ENCODE data around the gene TRAF3.
"Not testable (repeated sequence)": the region's sequence is repeated elsewhere in the genome, so short reads cannot be mapped to it uniquely, and the experiment has no call there.

The TRAF3 gene

DNA sequence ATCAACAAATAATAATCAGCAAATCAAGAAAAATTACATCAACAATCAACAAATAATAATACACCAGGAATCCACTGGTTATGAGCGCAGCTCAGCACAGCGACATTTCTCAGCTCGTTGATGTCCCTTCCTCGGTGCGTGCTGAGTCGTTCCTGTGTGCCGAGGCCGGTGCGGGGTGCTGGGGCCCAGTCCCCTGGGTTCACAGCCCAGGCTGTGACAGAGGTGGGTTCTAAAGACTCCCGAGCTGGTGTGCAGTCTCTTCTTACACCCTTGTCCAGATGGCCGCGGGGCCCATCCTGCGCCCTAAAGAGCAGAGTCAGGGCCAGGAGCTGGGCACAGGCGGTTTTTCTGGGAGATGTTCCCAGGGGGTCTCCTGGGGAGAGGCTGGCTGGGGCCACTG is 26.9 kb upstream of the TRAF3 start:
- in situ Hi-C loops (cut with HindIII; ENCODE audit: low sequenced_read_pairs) = no loop called here

DNA sequence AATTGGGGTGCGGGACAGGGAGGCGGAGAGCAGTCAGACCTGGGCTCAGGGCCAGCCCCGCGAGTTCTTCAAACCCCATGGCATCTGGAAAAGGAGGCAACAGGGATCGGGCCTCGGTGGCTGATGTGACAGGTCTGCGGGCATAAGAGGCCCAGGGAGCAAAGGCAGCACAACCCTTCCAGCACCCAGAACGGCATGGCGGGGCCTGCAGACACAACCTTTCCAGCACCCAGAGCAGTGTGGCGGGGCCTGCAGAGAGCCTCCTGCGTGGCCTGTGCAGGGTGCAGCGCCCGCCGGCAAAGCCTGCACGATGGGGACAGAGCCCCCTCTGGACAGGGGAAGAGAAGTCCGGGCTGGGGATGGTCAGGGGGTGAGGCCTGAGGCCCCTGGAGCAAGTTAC is 26.2 kb upstream of the TRAF3 start:
- in situ Hi-C loops (cut with HindIII; ENCODE audit: low sequenced_read_pairs) = no loop called here

GRCh38 chr14:102752239-102752847 is 24.9 kb upstream of the TRAF3 start:
- in situ Hi-C loops (cut with HindIII; ENCODE audit: low sequenced_read_pairs) = no loop called here

GRCh38 chr14:102754370-102755262 is 22.6 kb upstream of the TRAF3 start:
- in situ Hi-C loops (cut with HindIII; ENCODE audit: low sequenced_read_pairs) = no loop called here

GRCh38 chr14:102757646-102758045 is 19.6 kb upstream of the TRAF3 start:
- in situ Hi-C loops (cut with HindIII; ENCODE audit: low sequenced_read_pairs) = no loop called here

DNA sequence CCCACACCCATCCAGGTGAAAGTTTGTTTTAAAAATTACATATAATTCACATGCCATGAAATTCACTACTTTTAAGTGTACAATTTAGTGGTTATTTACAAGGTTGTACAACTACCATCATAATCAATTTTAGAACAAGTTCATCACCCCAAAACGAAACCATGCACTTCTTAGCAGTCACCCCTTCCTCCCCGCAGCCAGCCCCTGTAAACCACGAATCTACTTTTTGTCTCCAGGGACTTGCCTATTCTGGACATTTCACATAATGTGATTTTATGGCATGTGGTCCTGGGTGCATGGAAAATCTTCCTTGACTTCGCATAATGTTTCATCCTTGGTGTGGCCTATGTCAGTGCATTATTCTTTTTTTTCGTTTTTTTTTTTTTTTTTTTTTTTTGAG is 19.2 kb upstream of the TRAF3 start:
- in situ Hi-C loops (cut with HindIII; ENCODE audit: low sequenced_read_pairs) = no loop called here

GRCh38 chr14:102759456-102760187 is 17.6 kb upstream of the TRAF3 start:
- in situ Hi-C loops (cut with HindIII; ENCODE audit: low sequenced_read_pairs) = no loop called here

GRCh38 chr14:102760496-102761193 is 16.6 kb upstream of the TRAF3 start:
- in situ Hi-C loops (cut with HindIII; ENCODE audit: low sequenced_read_pairs) = no loop called here

DNA sequence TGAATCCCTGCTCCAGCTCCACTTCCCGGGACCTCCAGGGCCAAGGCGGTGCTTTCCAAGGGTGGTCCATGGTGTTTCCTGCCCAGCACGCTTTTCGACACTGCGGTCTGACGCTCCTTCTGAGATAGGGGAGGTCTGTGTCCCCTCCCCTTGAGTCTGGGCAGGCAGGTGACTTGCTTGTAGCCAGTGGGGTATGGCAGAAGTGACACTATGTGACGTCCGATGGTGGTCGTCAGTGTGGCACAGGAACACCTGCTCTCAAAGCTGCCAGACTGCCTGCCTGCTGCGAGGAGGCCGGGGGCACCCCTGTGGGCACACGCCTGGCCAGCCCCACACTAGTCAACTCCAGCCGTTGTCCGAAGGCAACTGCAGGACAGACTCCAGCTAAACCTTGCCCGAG is 16.0 kb upstream of the TRAF3 start:
- in situ Hi-C loops (cut with HindIII; ENCODE audit: low sequenced_read_pairs) = no loop called here

DNA sequence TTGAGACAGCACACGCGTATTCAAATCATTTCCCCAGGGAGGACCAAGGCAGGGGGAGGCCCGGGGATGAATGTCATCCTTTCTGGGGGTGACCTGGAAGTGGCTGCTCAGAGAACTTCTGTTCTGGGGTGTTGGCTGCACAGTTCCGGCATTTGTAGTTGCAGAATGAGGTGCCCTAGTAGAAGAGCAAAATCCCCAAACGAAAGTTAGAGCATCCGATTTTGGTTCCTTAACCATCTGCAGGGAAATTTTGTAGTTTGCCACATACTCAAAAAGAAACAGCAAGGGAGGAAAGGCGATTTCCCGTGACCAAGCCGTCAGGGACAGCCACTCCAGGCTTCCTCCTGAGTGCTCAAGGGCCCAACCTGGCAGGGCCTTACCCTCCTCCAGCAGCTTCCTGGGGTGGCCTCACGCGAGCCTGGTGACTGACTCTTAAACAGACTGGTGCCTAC is 13.0 kb upstream of the TRAF3 start:
- in situ Hi-C loops (cut with HindIII; ENCODE audit: low sequenced_read_pairs) = no loop called here

DNA sequence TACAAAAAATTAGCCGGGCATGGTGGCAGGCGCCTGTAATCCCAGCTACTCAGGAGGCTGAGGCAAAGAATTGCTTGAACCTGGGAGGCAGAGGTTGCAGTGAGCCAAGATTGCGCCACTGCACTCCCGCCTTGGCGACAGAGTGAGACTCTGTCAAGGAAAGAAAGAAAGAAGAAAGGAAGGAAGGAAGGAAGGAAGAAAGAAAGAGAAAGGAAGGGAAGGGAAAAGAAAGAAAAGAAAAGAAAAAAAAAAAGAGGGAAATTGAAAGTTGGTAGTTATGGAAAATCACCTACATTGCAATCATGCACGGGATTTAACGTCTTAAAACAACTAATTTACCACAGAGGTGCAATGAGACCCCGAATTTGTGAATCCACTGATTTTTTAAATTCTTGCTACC is 11.5 kb upstream of the TRAF3 start:
- in situ Hi-C loops (cut with HindIII; ENCODE audit: low sequenced_read_pairs) = not testable (repeated sequence)

- in situ Hi-C loops (cut with HindIII; ENCODE audit: low sequenced_read_pairs) = no loop called here
Observed at GRCh38 chr14:102768223-102769048, 8.8 kb upstream of the TRAF3 start.

GRCh38 chr14:102769049-102769327 is 8.3 kb upstream of the TRAF3 start:
- in situ Hi-C loops (cut with HindIII; ENCODE audit: low sequenced_read_pairs) = no loop called here

GRCh38 chr14:102770147-102771123 is 6.8 kb upstream of the TRAF3 start:
- in situ Hi-C loops (cut with HindIII; ENCODE audit: low sequenced_read_pairs) = no loop called here

DNA sequence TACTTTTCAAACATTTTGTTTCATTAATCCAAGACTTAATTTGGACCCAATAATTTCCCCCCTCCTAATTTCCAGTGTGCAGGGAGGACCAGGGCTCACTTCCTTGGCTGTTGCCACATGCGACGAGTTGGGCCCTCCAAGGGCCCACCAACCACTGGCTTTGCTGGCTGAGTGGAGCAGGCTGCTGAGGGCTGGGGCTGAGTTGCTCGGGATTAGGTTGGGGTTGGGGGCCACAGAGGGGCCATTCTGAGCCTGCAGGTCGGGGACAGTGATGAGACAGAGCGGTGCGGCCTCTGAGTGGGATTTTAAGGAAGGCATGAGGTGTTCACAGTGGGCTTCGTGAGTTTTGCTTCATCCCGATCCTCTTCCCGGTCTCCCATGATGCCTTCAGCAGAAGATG is 6.1 kb upstream of the TRAF3 start:
- in situ Hi-C loops (cut with HindIII; ENCODE audit: low sequenced_read_pairs) = no loop called here

DNA sequence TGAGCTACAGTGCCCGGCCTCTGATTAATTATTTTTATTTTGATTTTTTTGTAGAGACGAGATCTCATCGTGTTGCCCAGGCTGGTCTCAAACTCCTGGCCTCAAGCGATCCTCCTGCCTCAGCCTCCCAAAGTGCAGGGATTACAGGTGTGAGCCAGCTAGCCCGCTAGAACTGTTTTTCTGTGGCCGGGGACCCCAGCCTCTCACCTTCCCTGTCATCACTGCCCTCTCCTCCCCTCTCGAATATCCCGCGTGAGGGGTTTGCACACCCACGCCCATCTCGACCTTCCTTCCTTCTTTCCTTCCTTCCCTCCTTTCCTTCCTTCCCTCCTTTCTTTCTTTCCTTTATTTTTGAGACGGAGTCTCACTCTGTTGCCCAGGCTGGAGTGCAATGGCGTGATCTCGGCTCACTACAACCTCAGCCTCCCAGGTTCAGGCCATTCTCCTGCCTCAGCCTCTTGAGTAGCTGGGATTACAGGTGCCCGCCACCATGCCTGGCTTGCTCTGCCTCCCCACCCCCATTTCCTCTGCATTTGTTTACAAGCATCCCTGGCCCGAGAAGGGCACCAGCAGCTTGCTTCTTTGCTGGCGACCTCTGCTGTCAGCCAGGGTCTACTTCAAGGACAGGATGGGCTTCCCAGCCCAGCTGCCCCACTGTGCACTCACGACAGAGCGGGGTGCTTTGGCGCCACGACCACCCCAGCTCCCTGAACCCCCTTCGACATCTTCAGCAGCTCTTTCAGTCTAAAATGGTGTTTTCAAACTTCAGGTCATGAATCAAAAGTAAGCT is 4.3 kb upstream of the TRAF3 start:
- in situ Hi-C loops (cut with HindIII; ENCODE audit: low sequenced_read_pairs) = no loop called here

DNA sequence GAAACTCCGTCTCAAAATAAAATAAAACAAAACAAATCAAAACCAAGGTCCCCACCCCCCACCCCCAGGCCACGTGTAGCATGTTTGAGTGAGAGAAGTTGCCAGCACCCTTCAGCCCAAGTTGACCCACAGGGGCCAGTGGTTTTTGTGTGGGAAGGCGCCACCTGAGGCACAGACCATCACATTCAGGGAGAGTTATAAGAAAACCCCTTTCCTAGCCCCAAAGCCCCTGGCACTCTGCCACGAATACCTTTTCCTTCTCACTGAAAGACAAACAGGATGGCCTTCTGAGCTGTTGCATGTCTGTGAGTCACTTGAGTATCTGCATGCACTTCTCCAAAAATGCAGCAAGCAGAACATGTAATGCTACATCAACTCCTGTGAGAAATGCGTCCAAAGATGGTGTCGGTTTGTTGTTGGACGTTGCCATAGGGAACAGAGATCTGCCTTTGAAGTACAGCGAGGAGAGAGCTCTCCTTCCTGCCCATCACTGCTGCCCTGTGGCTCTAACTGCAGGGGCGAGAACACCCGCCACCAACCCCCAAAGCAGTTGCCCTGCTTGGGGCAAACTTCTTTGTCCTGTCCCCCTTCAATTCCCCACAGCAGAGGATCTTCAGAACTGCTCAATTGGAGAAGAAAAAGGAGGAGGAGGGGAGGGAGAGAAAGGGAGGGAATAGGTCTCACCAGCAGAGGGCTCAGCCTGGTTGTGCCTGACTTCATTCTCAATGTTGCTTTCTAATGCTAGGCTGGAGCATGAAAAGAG is 2.7 kb upstream of the TRAF3 start:
- in situ Hi-C loops (cut with HindIII; ENCODE audit: low sequenced_read_pairs) = no loop called here

All from endothelial cell of hepatic sinusoid (primary cell).